Prostate gland (tissue), 2 donors: ENCODE measurements around the gene IFITM1. TPM values are rescaled to one million over a fixed set of nuclear protein-coding genes. Genes with fewer than 3 reads are reported as not detected.
A peak's percentile ranks its signal among the peaks of the same experiment; 100 is the strongest.
"Not testable (repeated sequence)": the region's sequence is repeated elsewhere in the genome, so short reads cannot be mapped to it uniquely, and the experiment has no call there.

Source experiments
- DNase-seq: peaks from one replicate; pipeline ENCODE4 v3.0.0-alpha.2; 2019; ENCODE audit warnings: low spot score
- H3K27ac ChIP-seq, 2 donors: fragments of 200-600 bp; sonication (generic); 2 replicates each; pipeline ENCODE4 v1.5.1; 2017 to 2019
- H3K27me3 ChIP-seq: fragments of 200-600 bp; sonication (generic); replicated peaks from 2 replicates; pipeline ENCODE4 v1.5.1; 2019; ENCODE audit not compliant: insufficient read depth
- H3K36me3 ChIP-seq, 2 donors: fragments of 200-600 bp; sonication (generic); 1 replicate in 1 of 2; 2 replicates in 1 of 2; pipeline versions ENCODE4 v1.5.1 to v1.8.1; 2017 to 2019
- H3K4me1 ChIP-seq: fragments of 200-600 bp; sonication (generic); replicated peaks from 2 replicates; pipeline ENCODE4 v1.5.1; 2019
- H3K4me3 ChIP-seq, 2 donors: fragments of 200-600 bp; sonication (generic); 2 replicates each; pipeline ENCODE4 v1.5.1; 2017 to 2019
- H3K9me3 ChIP-seq: fragments of 200-600 bp; sonication (generic); 2 replicates; pipeline ENCODE4 v1.5.1; 2017
- POLR2A ChIP-seq: fragments of 450-650 bp; IDR thresholded peaks from one replicate; pipeline ENCODE4 v1.6.1; 2016; ENCODE audit warnings: antibody characterized with exemption, mild to moderate bottlenecking
- POLR2AphosphoS5 ChIP-seq: sonication (generic); formaldehyde crosslinking; IDR thresholded peaks from one replicate; pipeline ENCODE4 v1.6.1; 2017; ENCODE audit warnings: antibody characterized with exemption
- WGBS: methylation state at CpG from one replicate; pipeline ENCODE4 v1.1.5; 2018; 5-methylcytosine and 5-hydroxymethylcytosine counted together
- intact Hi-C: fragments of 100-400 bp; cut with DNase I; formaldehyde crosslinking; loops from one replicate; pipeline ENCODE4 v1.14.2; 2022
- total RNA-seq, 2 donors: library from RNA; depleted of rRNA; stranded (reverse); fragments of >200 nt; gene quantifications; one replicate each; pipeline ENCODE4 v1.1.0, GENCODE V29; 2016
- TF ChIP-seq, protein P1 (sequence below), 4 experiments: fragments of 200-600 bp in 2 of 4; fragments of 450-650 bp in 2 of 4; sonication (generic) in 2 of 4; IDR thresholded peaks; 1 replicate in 3 of 4; 2 replicates in 1 of 4; pipeline ENCODE4 v1.5.1; 2016 to 2019; ENCODE audit warnings: antibody characterized with exemption in 4 of 4, mild to moderate bottlenecking in 2 of 4, moderate library complexity in 2 of 4

IFITM1 gene
- total RNA-seq, 2 donors from 2014 or later, result 73.9 to 182 TPM

DNA sequence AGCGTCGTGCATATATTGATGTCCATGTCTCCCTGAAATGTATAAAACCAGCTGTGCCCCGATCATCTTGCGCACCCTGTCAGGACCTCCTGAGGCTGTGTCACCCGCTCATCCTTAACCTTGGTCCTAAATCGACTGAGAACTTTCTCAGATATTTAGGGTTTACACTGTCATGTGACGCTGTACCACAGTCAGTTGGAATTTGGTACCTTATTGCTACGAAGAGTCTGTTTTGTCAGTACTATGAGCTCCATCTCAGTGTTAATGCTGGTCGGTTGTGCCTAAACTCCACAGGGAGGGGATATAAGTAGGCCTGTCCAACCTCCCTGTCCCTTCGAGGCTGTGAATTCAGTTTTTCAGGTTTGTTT, 8.0 kb upstream of the IFITM1 start:
- no peak for DNase-seq
- H3K4me3 ChIP-seq, result no peak overlapping the region
- no peaks in the 10 kb centered on the region for H3K9me3 ChIP-seq
- no peaks in the 10 kb centered on the region for H3K27me3 ChIP-seq
- peak overlapping the region in 1 of 2 donors; percentile 81 for H3K27ac ChIP-seq
- H3K4me1 ChIP-seq, result no peaks in the 10 kb centered on the region
- intact Hi-C loops, result loop anchor here (5.0 kb wide), 2 partner anchors 51 to 146 kb away; partner anchors contain the start of gene PTDSS2
- 87% methylated on average over 10 of the region's 10 CpGs for WGBS
- H3K36me3 ChIP-seq, result no peaks in the 10 kb centered on the region
- TF ChIP-seq POLR2A, result no peak
- TF ChIP-seq, protein P1, sequence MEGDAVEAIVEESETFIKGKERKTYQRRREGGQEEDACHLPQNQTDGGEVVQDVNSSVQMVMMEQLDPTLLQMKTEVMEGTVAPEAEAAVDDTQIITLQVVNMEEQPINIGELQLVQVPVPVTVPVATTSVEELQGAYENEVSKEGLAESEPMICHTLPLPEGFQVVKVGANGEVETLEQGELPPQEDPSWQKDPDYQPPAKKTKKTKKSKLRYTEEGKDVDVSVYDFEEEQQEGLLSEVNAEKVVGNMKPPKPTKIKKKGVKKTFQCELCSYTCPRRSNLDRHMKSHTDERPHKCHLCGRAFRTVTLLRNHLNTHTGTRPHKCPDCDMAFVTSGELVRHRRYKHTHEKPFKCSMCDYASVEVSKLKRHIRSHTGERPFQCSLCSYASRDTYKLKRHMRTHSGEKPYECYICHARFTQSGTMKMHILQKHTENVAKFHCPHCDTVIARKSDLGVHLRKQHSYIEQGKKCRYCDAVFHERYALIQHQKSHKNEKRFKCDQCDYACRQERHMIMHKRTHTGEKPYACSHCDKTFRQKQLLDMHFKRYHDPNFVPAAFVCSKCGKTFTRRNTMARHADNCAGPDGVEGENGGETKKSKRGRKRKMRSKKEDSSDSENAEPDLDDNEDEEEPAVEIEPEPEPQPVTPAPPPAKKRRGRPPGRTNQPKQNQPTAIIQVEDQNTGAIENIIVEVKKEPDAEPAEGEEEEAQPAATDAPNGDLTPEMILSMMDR (IDR thresholded peaks at IDR 0.05), result no peak
- no peak for TF ChIP-seq POLR2AphosphoS5

DNA sequence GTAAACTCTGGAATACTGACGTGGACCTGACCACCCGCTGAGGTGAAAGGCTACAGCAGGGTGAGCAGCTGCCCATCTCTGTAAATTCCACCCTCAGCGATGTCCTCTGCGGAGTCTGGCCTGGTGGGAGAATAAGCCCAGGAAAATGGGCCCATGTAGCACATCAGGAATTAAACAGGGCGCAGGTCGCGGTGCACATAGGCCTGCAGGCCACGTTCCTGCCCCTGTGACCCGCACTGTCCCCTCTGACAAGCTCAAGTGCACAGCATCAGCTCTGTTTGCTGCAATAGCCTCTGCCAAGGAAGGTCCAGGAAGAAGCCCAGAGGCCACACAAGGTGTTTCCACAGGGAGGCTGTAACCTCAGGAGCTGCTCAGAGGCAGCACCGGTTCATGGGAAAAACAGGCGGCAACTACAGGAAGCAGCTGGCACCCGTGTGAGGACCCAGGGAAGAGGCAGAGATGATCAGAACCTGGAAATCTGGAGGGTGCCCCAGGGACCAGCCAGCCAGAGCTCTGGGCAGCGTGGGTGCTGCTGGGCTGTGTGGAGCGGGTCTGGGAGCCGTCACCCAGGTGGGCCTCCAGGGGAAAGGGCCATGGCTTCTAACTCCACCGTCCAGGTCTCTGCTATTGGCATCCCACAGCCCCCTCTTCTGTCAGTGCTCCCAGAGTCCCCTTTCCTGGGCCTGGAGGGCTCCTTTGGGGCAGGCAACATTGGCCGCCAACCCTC, 7.0 kb upstream of the IFITM1 start:
- no peak overlapping the region for H3K4me3 ChIP-seq
- 93% methylated on average over 17 of the region's 17 CpGs for WGBS
- no peaks in the 10 kb centered on the region for H3K36me3 ChIP-seq
- peaks cover under 1% of the 10 kb centered on the region for H3K4me1 ChIP-seq
- H3K27me3 ChIP-seq, result no peaks in the 10 kb centered on the region
- intact Hi-C loops, result loop anchor here (5.0 kb wide), 2 partner anchors 50 to 145 kb away; partner anchors contain the start of gene PTDSS2
- no peaks in the 10 kb centered on the region for H3K9me3 ChIP-seq
- H3K27ac ChIP-seq, result peak overlapping the region in 1 of 2 donors; percentile 81
- TF ChIP-seq, protein P1 (IDR thresholded peaks at IDR 0.05), result no peak
- TF ChIP-seq POLR2A (no peak), POLR2AphosphoS5 (no peak)
- DNase-seq, result no peak

DNA sequence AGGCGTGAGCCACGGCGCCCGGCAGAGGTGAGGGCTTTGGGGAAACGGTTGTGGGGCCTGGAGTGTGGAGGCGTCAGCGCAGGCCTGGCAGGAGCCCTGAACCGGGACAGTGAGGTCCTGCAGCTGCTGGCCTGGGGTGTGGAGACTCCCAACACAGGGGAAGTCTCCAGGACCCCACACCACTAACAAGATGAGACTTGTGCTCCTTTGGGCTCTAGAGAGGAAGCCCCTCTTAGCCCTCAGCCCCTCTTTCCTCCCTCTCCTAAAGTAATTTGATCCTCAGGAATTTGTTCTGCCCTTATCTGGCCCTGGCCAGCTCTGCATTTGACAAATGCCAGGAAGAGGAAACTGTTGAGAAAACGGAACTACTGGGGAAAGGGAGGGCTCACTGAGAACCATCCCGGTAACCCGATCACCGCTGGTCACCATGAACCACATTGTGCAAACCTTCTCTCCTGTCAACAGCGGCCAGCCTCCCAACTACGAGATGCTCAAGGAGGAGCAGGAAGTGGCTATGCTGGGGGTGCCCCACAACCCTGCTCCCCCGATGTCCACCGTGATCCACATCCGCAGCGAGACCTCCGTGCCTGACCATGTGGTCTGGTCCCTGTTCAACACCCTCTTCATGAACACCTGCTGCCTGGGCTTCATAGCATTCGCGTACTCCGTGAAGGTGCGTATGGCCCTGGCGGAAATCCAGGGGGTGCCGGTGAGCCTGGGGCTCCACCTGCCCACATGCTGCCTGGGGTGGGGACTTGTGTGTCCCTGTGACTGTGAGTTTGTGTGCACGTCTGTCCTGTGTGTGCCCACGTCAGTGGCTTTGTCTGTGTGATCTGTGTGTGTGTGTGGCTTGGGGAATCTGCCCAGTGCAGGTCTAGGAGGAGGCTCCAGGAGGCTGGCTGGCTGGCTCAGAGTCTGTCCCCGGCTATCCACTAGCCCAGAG, 5.8 kb upstream of the IFITM1 start, which contains the start of gene IFITM2:
Gene IFITM2, plus strand, starts transcription at position 51 of the 943 bp plus-strand sequence. Its CDS starts 377 bp downstream, at position 428.
- H3K36me3 ChIP-seq, H3K27me3 ChIP-seq, DNase-seq, H3K9me3 ChIP-seq: not testable (repeated sequence)
- H3K4me3 ChIP-seq, result peak within 1 kb of the TSS; percentile 23 to 29
- peak within 1 kb of the TSS; percentile 73 to 81 for H3K27ac ChIP-seq
- peak; percentile 64 for TF ChIP-seq POLR2AphosphoS5
- TF ChIP-seq, protein P1 (IDR thresholded peaks at IDR 0.05), result peak in 1 of 4 experiments; percentile 10
- peaks cover 11% of the 10 kb centered on the region for H3K4me1 ChIP-seq
- intact Hi-C loops, result loop anchor here (5.0 kb wide), 2 partner anchors 49 to 144 kb away; partner anchors contain the start of gene PTDSS2
- WGBS, result 43% methylated on average over 27 of the region's 28 CpGs

DNA sequence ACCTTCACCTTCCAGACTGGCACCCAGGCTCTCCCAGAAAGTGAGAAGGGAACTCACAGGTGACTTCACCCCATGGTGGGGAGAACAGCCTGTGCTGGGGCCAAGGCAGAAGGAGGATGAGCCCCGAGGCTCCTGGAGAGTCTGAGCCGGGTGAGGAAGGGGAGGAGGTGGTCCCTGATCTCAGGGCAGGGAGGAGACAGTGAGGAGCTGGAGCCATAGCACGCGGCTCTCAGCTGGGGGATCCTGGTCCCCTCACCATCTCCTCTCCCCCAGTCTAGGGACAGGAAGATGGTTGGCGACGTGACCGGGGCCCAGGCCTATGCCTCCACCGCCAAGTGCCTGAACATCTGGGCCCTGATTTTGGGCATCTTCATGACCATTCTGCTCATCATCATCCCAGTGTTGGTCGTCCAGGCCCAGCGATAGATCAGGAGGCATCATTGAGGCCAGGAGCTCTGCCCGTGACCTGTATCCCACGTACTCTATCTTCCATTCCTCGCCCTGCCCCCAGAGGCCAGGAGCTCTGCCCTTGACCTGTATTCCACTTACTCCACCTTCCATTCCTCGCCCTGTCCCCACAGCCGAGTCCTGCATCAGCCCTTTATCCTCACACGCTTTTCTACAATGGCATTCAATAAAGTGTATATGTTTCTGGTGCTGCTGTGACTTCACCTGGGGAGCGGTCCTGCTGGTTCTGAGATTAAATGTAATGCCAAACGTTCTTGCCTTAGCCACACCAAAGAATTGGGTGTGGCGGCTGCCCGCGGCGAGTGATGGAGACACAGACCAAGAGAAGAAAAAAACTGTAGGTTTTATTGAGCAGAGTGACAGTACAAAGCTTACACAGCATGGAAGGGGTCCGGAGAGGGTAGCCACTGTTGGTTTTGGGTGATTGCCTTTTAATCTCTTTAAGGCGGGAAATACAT, 4.8 kb upstream of the IFITM1 start:
- not testable (repeated sequence) for H3K36me3 ChIP-seq, H3K9me3 ChIP-seq, H3K27me3 ChIP-seq, DNase-seq
- TF ChIP-seq POLR2A, result peak; percentile 17
- H3K4me3 ChIP-seq, result peak overlapping the region; percentile 17 to 23
- WGBS, result 60% methylated on average over 24 of the region's 24 CpGs
- peaks cover 16% of the 10 kb centered on the region for H3K4me1 ChIP-seq
- intact Hi-C loops, result loop anchor here (5.0 kb wide), 2 partner anchors 48 to 143 kb away; partner anchors contain the start of gene PTDSS2
- H3K27ac ChIP-seq, result peak overlapping the region; percentile 73 to 81
